Endodermal cell (in vitro differentiated cells): ENCODE measurements around the gene OR8J1. TPM values are rescaled to one million over a fixed set of nuclear protein-coding genes. Genes with fewer than 3 reads are reported as not detected.
"Not testable (repeated sequence)": the region's sequence is repeated elsewhere in the genome, so short reads cannot be mapped to it uniquely, and the experiment has no call there.

Source experiments
- DNase-seq: peaks from one replicate; pipeline ENCODE4 v3.0.0-alpha.2; 2017
- H3K27ac ChIP-seq: 2 replicates; pipeline ENCODE4 v1.5.1; 2013; ENCODE audit warnings: mild to moderate bottlenecking, low read depth, low read length, moderate library complexity
- H3K27me3 ChIP-seq: 2 replicates; pipeline ENCODE4 v1.6.1; 2013; ENCODE audit warnings: mild to moderate bottlenecking, low read length, moderate library complexity; ENCODE audit not compliant: insufficient read depth, control insufficient read depth, poor library complexity, severe bottlenecking
- H3K36me3 ChIP-seq: 2 replicates; pipeline ENCODE4 v1.7.0; 2013; ENCODE audit warnings: mild to moderate bottlenecking, low read length, moderate library complexity; ENCODE audit not compliant: control insufficient read depth, insufficient read depth
- H3K4me1 ChIP-seq: one replicate; pipeline ENCODE4 v1.7.0; 2013; ENCODE audit warnings: low read length; ENCODE audit not compliant: control insufficient read depth, insufficient read depth
- H3K4me3 ChIP-seq: 2 replicates; pipeline ENCODE4 v1.5.1; 2013; ENCODE audit warnings: mild to moderate bottlenecking, low read length, moderate library complexity
- H3K9ac ChIP-seq: 2 replicates; pipeline ENCODE4 v1.6.1; 2013; ENCODE audit warnings: mild to moderate bottlenecking, low read length, moderate library complexity; ENCODE audit not compliant: poor library complexity, severe bottlenecking; ENCODE audit errors: extremely low read depth
- H3K9me3 ChIP-seq: 2 replicates; pipeline ENCODE4 v1.6.1; 2013; ENCODE audit warnings: mild to moderate bottlenecking, low read length, moderate library complexity; ENCODE audit not compliant: control insufficient read depth
- H3K27ac Mint-ChIP-seq: 2 replicates; pipeline ENCODE4 v1.8.0; 2020; ENCODE audit warnings: mixed read lengths
- H3K27me3 Mint-ChIP-seq: 2 replicates; pipeline ENCODE4 v1.8.0; 2021; ENCODE audit warnings: mild to moderate bottlenecking, mixed read lengths; ENCODE audit not compliant: insufficient read depth
- H3K36me3 Mint-ChIP-seq: 2 replicates; pipeline ENCODE4 v1.8.0; 2020; ENCODE audit warnings: low read depth, mixed read lengths
- H3K4me1 Mint-ChIP-seq: 2 replicates; pipeline ENCODE4 v1.8.0; 2020; ENCODE audit warnings: mixed read lengths
- H3K4me3 Mint-ChIP-seq: 2 replicates; pipeline ENCODE4 v1.8.0; 2020; ENCODE audit warnings: mild to moderate bottlenecking, moderate library complexity, mixed read lengths
- H3K9me3 Mint-ChIP-seq: 2 replicates; pipeline ENCODE4 v1.8.0; 2020; ENCODE audit warnings: mild to moderate bottlenecking, mixed read lengths
- CTCF ChIP-seq: fragments of 200-600 bp; sonication (generic); conservative IDR thresholded peaks from 2 replicates; pipeline ENCODE4 v1.5.0; 2021; ENCODE audit warnings: antibody characterized with exemption, mild to moderate bottlenecking
- WGBS, 2 experiments: methylation state at CpG; one replicate each; pipeline versions ENCODE4 v1.1.5 to v1.1.7; 2013; ENCODE audit warnings: missing lambda C conversion rate in 2 of 2, mixed read lengths in 1 of 2; ENCODE audit not compliant: insufficient coverage in 1 of 2, insufficient read length in 1 of 2; 5-methylcytosine and 5-hydroxymethylcytosine counted together
- total RNA-seq, 2 donors: library from RNA; stranded (reverse); fragmentation: NEBNext Ultra II Directional in 1 of 2; extraction: Animal tissue kit (Norgen Biotek cat#: 25700) in 1 of 2; gene quantifications; 2 replicates in 1 of 2; 3 replicates in 1 of 2; pipeline ENCODE4 v1.2.1, GENCODE V29; 2021

The OR8J1 gene
- total RNA-seq, 2 donors from 2014 or later, result not detected

GRCh38 chr11:56394381-56394780 lies 40.3 kb downstream of the OR8J1 start:
- Histone ChIP-seq H3K27me3 (no peaks in the 10 kb centered on the region), H3K27ac (no peak overlapping the region), H3K4me1 (no peaks in the 10 kb centered on the region), H3K9ac (no peak overlapping the region), H3K36me3 (no peaks in the 10 kb centered on the region), H3K9me3 (no peaks in the 10 kb centered on the region), H3K4me3 (no peak overlapping the region)
- no peaks in the 10 kb centered on the region for H3K9me3 Mint-ChIP-seq
- no peak overlapping the region for H3K27ac Mint-ChIP-seq
- no peaks in the 10 kb centered on the region for H3K27me3 Mint-ChIP-seq
- no peak for DNase-seq
- H3K36me3 Mint-ChIP-seq, result no peaks in the 10 kb centered on the region
- 94 to 95% methylated on average over 3 of the region's 3 CpGs for WGBS, 2 experiments
- H3K4me3 Mint-ChIP-seq, result no peak overlapping the region
- no peak for TF ChIP-seq CTCF
- H3K4me1 Mint-ChIP-seq, result no peaks in the 10 kb centered on the region

GRCh38 chr11:56396047-56396446 lies 42.0 kb downstream of the OR8J1 start:
- Mint-ChIP-seq H3K9me3 (no peaks in the 10 kb centered on the region), H3K27me3 (no peaks in the 10 kb centered on the region), H3K4me1 (no peaks in the 10 kb centered on the region), H3K27ac (no peak overlapping the region), H3K4me3 (no peak overlapping the region), H3K36me3 (no peaks in the 10 kb centered on the region)
- no peak for DNase-seq
- Histone ChIP-seq H3K4me1 (no peaks in the 10 kb centered on the region), H3K27ac (no peak overlapping the region), H3K36me3 (no peaks in the 10 kb centered on the region), H3K27me3 (no peaks in the 10 kb centered on the region), H3K9ac (no peak overlapping the region), H3K9me3 (no peaks in the 10 kb centered on the region), H3K4me3 (no peak overlapping the region)
- 68 to 75% methylated on average over 2 of the region's 3 CpGs for WGBS, 2 experiments
- peak; percentile 74 for TF ChIP-seq CTCF

GRCh38 chr11:56401858-56402461 lies 47.9 kb downstream of the OR8J1 start:
- H3K36me3 ChIP-seq, H3K4me1 Mint-ChIP-seq, H3K9me3 Mint-ChIP-seq, H3K4me3 ChIP-seq, H3K36me3 Mint-ChIP-seq, DNase-seq, H3K27ac ChIP-seq, H3K27ac Mint-ChIP-seq, H3K4me1 ChIP-seq, H3K27me3 ChIP-seq, H3K9me3 ChIP-seq, H3K9ac ChIP-seq, H3K4me3 Mint-ChIP-seq, H3K27me3 Mint-ChIP-seq: not testable (repeated sequence)
- 90 to 100% methylated on average over 6 to 27 of the region's 27 CpGs for WGBS, 2 experiments

GRCh38 chr11:56404393-56404792 lies 50.3 kb downstream of the OR8J1 start:
- H3K27ac ChIP-seq, result no peak overlapping the region
- no peaks in the 10 kb centered on the region for H3K36me3 ChIP-seq
- H3K9me3 ChIP-seq, result no peaks in the 10 kb centered on the region
- TF ChIP-seq CTCF, result no peak
- Mint-ChIP-seq H3K36me3 (no peaks in the 10 kb centered on the region), H3K9me3 (peaks cover 4% of the 10 kb centered on the region), H3K27me3 (no peaks in the 10 kb centered on the region), H3K27ac (no peak overlapping the region), H3K4me3 (no peak overlapping the region), H3K4me1 (no peaks in the 10 kb centered on the region)
- no peak overlapping the region for H3K9ac ChIP-seq
- H3K4me1 ChIP-seq, result no peaks in the 10 kb centered on the region
- WGBS, 2 experiments, result 98 to 100% methylated on average over 2 of the region's 2 CpGs
- no peak overlapping the region for H3K4me3 ChIP-seq
- DNase-seq, result no peak
- H3K27me3 ChIP-seq, result no peaks in the 10 kb centered on the region
